Fibroblast of the conjunctiva (primary cell): ENCODE data around the gene HSPD1.

Experiments used
- DNase-seq: peaks from one replicate; pipeline ENCODE4 v3.0.0-alpha.2; 2010; ENCODE audit warnings: low read depth

Gene HSPD1

GRCh38 chr2:197499594-197500502 lies at the start of gene HSPD1, which contains the start of gene HSPE1:
Gene HSPD1 (minus strand): TSS chr2:197499840. CDS start chr2:197498848, 992 bp downstream.
Gene HSPE1 (plus strand): TSS chr2:197500379. CDS start chr2:197500437, 58 bp downstream.
- DNase-seq = peak; percentile 98

GRCh38 chr2:197548582-197548981 lies 48.9 kb upstream of the HSPD1 start:
- no peak for DNase-seq

GRCh38 chr2:197547163-197547900 lies 47.7 kb upstream of the HSPD1 start:
- DNase-seq = no peak

GRCh38 chr2:197543206-197543605 lies 43.6 kb upstream of the HSPD1 start:
- no peak for DNase-seq

- no peak for DNase-seq
These were observed 40.1 kb upstream of the HSPD1 start for GRCh38 chr2:197539734-197540133.

- no peak for DNase-seq
These were observed 38.8 kb upstream of the HSPD1 start for GRCh38 chr2:197538412-197538811.

- DNase-seq = no peak
These were observed 17.5 kb upstream of the HSPD1 start for GRCh38 chr2:197517150-197517549.

GRCh38 chr2:197516393-197516761 lies 16.7 kb upstream of the HSPD1 start:
- DNase-seq = no peak

- peak; percentile 90 for DNase-seq
These were observed 16.2 kb upstream of the HSPD1 start, which contains the start of gene MOB4 for GRCh38 chr2:197515739-197516392. Gene MOB4 (plus strand): TSS chr2:197516066. CDS start chr2:197516087, 21 bp downstream.

- no peak for DNase-seq
These were observed 15.7 kb upstream of the HSPD1 start for GRCh38 chr2:197515315-197515738.

GRCh38 chr2:197514754-197515153 lies 15.1 kb upstream of the HSPD1 start:
- DNase-seq = no peak

- no peak for DNase-seq
These were observed 14.3 kb upstream of the HSPD1 start for GRCh38 chr2:197513915-197514314.

GRCh38 chr2:197506658-197507057 lies 7.0 kb upstream of the HSPD1 start:
- DNase-seq = no peak

- no peak for DNase-seq
These were observed 4.9 kb upstream of the HSPD1 start for GRCh38 chr2:197504512-197504911.

GRCh38 chr2:197504000-197504399 lies 4.4 kb upstream of the HSPD1 start:
- DNase-seq = no peak

GRCh38 chr2:197502685-197503084 lies 3.0 kb upstream of the HSPD1 start:
- DNase-seq = no peak

GRCh38 chr2:197502201-197502600 lies 2.6 kb upstream of the HSPD1 start:
- DNase-seq = no peak

GRCh38 chr2:197500503-197501131 lies 977 bp upstream of the HSPD1 start:
- no peak for DNase-seq

GRCh38 chr2:197498937-197499593 lies 575 bp downstream of the HSPD1 start:
- DNase-seq = no peak

- DNase-seq = no peak
These were observed 1.3 kb downstream of the HSPD1 start for GRCh38 chr2:197498235-197498936.

GRCh38 chr2:197497326-197497725 lies 2.3 kb downstream of the HSPD1 start:
- no peak for DNase-seq
